Measurements from ENCODE around the gene TECPR2. TPM values are rescaled to one million over a fixed set of nuclear protein-coding genes. Genes with fewer than 3 reads are reported as not detected.

Gene TECPR2
- total RNA-seq, 1 donor from 2014 or later: 8.4 TPM

GRCh38 chr14:102541771-102542170, 179.0 kb downstream of the TECPR2 start:
- no peak overlapping the region for H3K9ac ChIP-seq
- H3K4me1 Mint-ChIP-seq: peaks cover 14% of the 10 kb centered on the region
- no peak overlapping the region for H3K27ac Mint-ChIP-seq
- no peaks in the 10 kb centered on the region for H3K9me3 ChIP-seq (ENCODE audit: low read depth)
- no peaks in the 10 kb centered on the region for H3K36me3 Mint-ChIP-seq
- H3K4me1 ChIP-seq: peaks cover 30% of the 10 kb centered on the region
- DNase-seq (ENCODE audit: low spot score): peak; percentile 22
- no peak overlapping the region for H3K4me2 ChIP-seq
- no peak overlapping the region for H3K27ac ChIP-seq
- H3K9me3 Mint-ChIP-seq: no peaks in the 10 kb centered on the region
- H4K20me1 ChIP-seq (ENCODE audit: low read depth): no peaks in the 10 kb centered on the region
- peaks cover 23% of the 10 kb centered on the region for H3K27me3 Mint-ChIP-seq (ENCODE audit: insufficient read depth, low read depth)
- no peak overlapping the region for H3K4me3 Mint-ChIP-seq
- peaks cover 22% of the 10 kb centered on the region for H3K27me3 ChIP-seq
- H3F3A ChIP-seq (ENCODE audit: low read depth): peaks cover 42% of the 10 kb centered on the region
- no peak overlapping the region for H3K4me3 ChIP-seq
- H2AFZ ChIP-seq (replicated peaks): no peak overlapping the region
- H3K36me3 ChIP-seq: no peaks in the 10 kb centered on the region
- H3K79me2 ChIP-seq (ENCODE audit: low read depth): no peaks in the 10 kb centered on the region
- TF ChIP-seq CTCF (IDR thresholded peaks at IDR 0.05) (peak; percentile 5), EZH2phosphoT487 (IDR thresholded peaks at IDR 0.05) (no peak)

GRCh38 chr14:102544046-102544746, 181.5 kb downstream of the TECPR2 start:
- Histone ChIP-seq H3K27me3 (peaks cover 22% of the 10 kb centered on the region), H3K9me3 (ENCODE audit: low read depth) (no peaks in the 10 kb centered on the region), H3K9ac (no peak overlapping the region), H3K27ac (no peak overlapping the region), H3F3A (ENCODE audit: low read depth) (peaks cover 38% of the 10 kb centered on the region), H3K4me3 (peak overlapping the region; percentile 35), H3K4me2 (peak overlapping the region; percentile 73), H3K4me1 (peaks cover 30% of the 10 kb centered on the region), H3K36me3 (no peaks in the 10 kb centered on the region), H3K79me2 (ENCODE audit: low read depth) (no peaks in the 10 kb centered on the region), H4K20me1 (ENCODE audit: low read depth) (no peaks in the 10 kb centered on the region), H2AFZ (replicated peaks) (peak overlapping the region; percentile 96)
- no peaks in the 10 kb centered on the region for H3K36me3 Mint-ChIP-seq
- H3K9me3 Mint-ChIP-seq: no peaks in the 10 kb centered on the region
- no peak for TF ChIP-seq EZH2phosphoT487 (IDR thresholded peaks at IDR 0.05)
- no peak for TF ChIP-seq EZH2 (IDR thresholded peaks at IDR 0.05)
- no peak for TF ChIP-seq CTCF (IDR thresholded peaks at IDR 0.05)
- H3K4me3 Mint-ChIP-seq: no peak overlapping the region
- peaks cover 14% of the 10 kb centered on the region for H3K4me1 Mint-ChIP-seq
- DNase-seq (ENCODE audit: low spot score): peak; percentile 54
- peaks cover 34% of the 10 kb centered on the region for H3K27me3 Mint-ChIP-seq (ENCODE audit: insufficient read depth, low read depth)
- no peak overlapping the region for H3K27ac Mint-ChIP-seq

GRCh38 chr14:102544747-102545460, 182.2 kb downstream of the TECPR2 start:
- peak overlapping the region; percentile 73 for H3K4me2 ChIP-seq
- Mint-ChIP-seq H3K4me1 (peaks cover 14% of the 10 kb centered on the region), H3K27me3 (ENCODE audit: insufficient read depth, low read depth) (peaks cover 35% of the 10 kb centered on the region), H3K9me3 (no peaks in the 10 kb centered on the region), H3K36me3 (no peaks in the 10 kb centered on the region), H3K4me3 (peak overlapping the region; percentile 38), H3K27ac (peak overlapping the region; percentile 50)
- H3K4me3 ChIP-seq: peak overlapping the region; percentile 35
- H3K9ac ChIP-seq: no peak overlapping the region
- no peak overlapping the region for H3K27ac ChIP-seq
- no peaks in the 10 kb centered on the region for H3K36me3 ChIP-seq
- H3K9me3 ChIP-seq (ENCODE audit: low read depth): no peaks in the 10 kb centered on the region
- H3K79me2 ChIP-seq (ENCODE audit: low read depth): no peaks in the 10 kb centered on the region
- DNase-seq (ENCODE audit: low spot score): peak; percentile 67
- H2AFZ ChIP-seq (replicated peaks): peak overlapping the region; percentile 96
- peaks cover 22% of the 10 kb centered on the region for H3K27me3 ChIP-seq
- TF ChIP-seq EZH2 (IDR thresholded peaks at IDR 0.05): peak; percentile 75
- peak; percentile 50 for TF ChIP-seq EZH2phosphoT487 (IDR thresholded peaks at IDR 0.05)
- no peak for TF ChIP-seq CTCF (IDR thresholded peaks at IDR 0.05)
- H4K20me1 ChIP-seq (ENCODE audit: low read depth): no peaks in the 10 kb centered on the region
- peaks cover 30% of the 10 kb centered on the region for H3K4me1 ChIP-seq
- H3F3A ChIP-seq (ENCODE audit: low read depth): peaks cover 38% of the 10 kb centered on the region

All from neural progenitor cell (in vitro differentiated cells).